Activated naive CD4-positive, alpha-beta T cell treated with anti-CD3 and anti-CD28 coated beads, Interleukin-2, amount 50 U/mL, for 24 hours (primary cell): ENCODE data around the gene ANO7.

Experiments used
- H3K27ac Mint-ChIP-seq: one replicate; pipeline ENCODE4 v1.8.0; 2021; ENCODE audit warnings: mild to moderate bottlenecking, mixed read lengths
- H3K27me3 Mint-ChIP-seq: one replicate; pipeline ENCODE4 v1.8.0; 2021; ENCODE audit warnings: mixed read lengths
- H3K36me3 Mint-ChIP-seq: one replicate; pipeline ENCODE4 v1.8.0; 2021; ENCODE audit warnings: mixed read lengths
- H3K4me1 Mint-ChIP-seq: one replicate; pipeline ENCODE4 v1.8.0; 2021; ENCODE audit warnings: mixed read lengths
- H3K4me3 Mint-ChIP-seq: one replicate; pipeline ENCODE4 v1.8.0; 2021; ENCODE audit warnings: mild to moderate bottlenecking, mixed read lengths
- H3K9me3 Mint-ChIP-seq: one replicate; pipeline ENCODE4 v1.8.0; 2021; ENCODE audit warnings: mixed read lengths

Gene ANO7

DNA sequence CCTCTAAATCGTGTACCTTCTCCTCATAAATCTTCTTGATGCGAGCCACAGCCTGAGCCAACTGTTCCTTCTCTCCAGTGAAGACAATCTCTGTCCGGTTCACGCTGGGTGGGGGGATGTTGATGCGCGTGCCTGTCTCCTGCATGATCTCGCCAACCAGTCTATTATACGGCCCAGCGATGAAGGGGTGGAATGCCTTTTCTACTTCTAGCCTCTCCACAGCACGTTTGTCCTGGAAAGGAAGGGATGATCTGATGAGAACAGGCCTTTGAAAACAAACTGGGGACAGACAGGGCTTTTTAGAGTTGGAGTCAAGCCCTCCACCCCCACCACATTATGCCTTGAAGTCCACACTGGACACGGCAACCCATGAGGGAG, 67.7 kb downstream of the ANO7 start:
- peaks cover 18% of the 10 kb centered on the region for H3K36me3 Mint-ChIP-seq
- H3K27me3 Mint-ChIP-seq = no peaks in the 10 kb centered on the region
- H3K4me3 Mint-ChIP-seq = no peak overlapping the region
- no peaks in the 10 kb centered on the region for H3K9me3 Mint-ChIP-seq
- H3K4me1 Mint-ChIP-seq = peaks cover 5% of the 10 kb centered on the region
- H3K27ac Mint-ChIP-seq = no peak overlapping the region

DNA sequence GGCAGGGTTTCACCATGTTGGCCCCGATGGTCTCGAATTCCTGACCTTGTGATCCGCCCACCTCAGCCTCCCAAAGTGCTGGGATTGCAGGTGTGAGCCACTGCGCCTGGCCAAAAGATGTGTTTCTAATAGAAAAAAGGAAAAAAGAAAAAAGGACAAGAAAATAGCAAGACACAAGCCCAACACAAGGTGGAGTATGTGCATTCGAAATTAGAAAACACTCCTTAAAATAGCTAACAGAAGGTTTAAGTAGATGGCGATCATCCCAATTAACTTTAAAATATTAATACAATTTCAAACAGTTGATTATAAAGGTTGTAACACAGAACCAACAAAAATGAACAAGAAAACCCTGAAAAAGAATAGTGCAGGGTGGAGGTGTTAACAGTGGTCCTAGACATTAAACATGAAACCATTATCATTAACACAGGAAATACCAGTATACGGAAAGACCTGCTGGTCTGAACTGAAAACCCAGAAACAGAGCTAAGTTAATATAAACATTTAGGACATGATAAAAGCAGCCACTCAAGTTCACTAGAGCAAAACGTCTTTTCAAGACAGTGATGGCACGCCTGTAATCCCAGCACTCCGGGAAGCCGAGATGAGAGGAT, 69.0 kb downstream of the ANO7 start:
- Mint-ChIP-seq H3K4me1 (peaks cover 5% of the 10 kb centered on the region), H3K36me3 (peaks cover 20% of the 10 kb centered on the region), H3K27ac (no peak overlapping the region), H3K9me3 (no peaks in the 10 kb centered on the region), H3K4me3 (no peak overlapping the region), H3K27me3 (no peaks in the 10 kb centered on the region)

DNA sequence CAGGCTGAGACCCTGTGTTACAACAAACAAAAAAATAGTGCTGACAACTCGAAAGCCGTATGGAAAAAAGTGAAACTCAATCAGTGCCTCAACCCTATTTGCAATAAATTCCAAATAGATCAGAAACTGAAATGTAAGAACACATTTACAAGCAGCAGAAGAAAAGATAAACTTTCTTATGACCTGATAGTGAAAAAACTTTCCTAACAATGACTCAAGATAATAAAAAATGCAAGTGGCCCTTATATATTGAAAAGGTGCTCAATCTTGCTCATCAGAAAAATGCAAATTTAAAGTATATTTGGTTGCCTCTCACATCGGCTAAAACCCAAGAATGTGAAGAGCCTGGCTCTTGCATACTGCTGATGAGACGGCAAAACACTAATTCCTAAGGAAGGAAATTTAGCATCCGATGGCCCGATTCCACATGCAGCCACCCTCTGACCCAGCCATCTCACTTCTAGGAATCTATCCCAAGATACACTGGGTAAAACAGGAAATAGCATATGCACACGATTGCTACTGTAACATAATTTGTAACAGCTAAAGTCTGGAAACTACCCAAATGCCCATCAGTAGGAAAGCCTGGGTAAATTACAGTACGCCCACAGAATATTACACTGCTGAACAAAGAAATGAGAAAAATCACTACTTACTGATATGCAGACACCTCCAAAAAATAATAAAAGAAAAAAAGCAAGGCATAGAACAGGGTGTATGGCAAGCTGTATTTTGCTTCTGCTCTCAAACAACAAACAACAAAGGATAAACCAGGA, 70.2 kb downstream of the ANO7 start:
- Mint-ChIP-seq H3K27ac (peak overlapping the region; percentile 8), H3K36me3 (peaks cover 24% of the 10 kb centered on the region), H3K27me3 (no peaks in the 10 kb centered on the region), H3K4me3 (no peak overlapping the region), H3K4me1 (peaks cover 5% of the 10 kb centered on the region), H3K9me3 (no peaks in the 10 kb centered on the region)

DNA sequence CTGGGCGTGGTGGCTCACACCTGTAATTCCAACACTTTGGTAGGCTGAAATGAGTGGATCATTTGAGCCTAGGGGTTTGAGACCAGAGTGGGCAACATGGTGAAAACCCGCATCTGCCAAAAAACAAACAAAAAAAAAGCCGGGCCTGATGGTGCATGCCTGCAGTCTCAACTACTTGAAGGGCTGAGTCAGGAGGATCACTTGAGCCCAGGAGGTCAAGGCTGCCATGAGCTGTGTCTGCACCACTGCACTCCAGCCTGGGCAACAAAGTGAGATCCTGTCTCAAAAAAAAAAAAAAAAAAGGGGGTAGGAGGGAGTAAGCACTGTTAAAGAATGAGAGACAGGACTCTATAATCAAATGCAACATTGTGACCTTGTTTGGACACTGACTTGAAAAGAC, 72.4 kb downstream of the ANO7 start:
- Mint-ChIP-seq H3K27me3 (no peaks in the 10 kb centered on the region), H3K36me3 (peaks cover 20% of the 10 kb centered on the region), H3K9me3 (no peaks in the 10 kb centered on the region), H3K4me1 (peaks cover 5% of the 10 kb centered on the region), H3K4me3 (no peak overlapping the region), H3K27ac (no peak overlapping the region)

DNA sequence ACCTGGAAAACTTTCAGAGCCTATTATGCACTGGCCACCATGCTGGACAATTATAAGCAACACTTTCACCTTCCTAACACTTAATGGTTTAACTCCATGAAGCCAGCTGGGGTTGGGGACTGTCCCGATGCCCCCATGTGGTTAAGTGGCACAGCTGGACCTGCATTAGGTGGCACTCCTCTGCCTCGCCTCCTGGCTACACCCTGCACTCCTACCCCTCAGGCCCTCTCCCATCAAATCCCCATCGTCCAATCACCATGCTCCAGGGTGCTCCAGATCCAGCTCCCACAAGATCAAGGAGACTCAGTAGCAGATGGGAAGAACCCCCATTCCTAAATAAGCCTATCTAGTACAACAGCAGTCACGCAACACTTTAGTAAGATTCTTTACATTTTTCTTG, 73.2 kb downstream of the ANO7 start:
- H3K27me3 Mint-ChIP-seq = no peaks in the 10 kb centered on the region
- H3K4me3 Mint-ChIP-seq = no peak overlapping the region
- H3K36me3 Mint-ChIP-seq = peaks cover 20% of the 10 kb centered on the region
- no peak overlapping the region for H3K27ac Mint-ChIP-seq
- H3K4me1 Mint-ChIP-seq = peaks cover 5% of the 10 kb centered on the region
- no peaks in the 10 kb centered on the region for H3K9me3 Mint-ChIP-seq

DNA sequence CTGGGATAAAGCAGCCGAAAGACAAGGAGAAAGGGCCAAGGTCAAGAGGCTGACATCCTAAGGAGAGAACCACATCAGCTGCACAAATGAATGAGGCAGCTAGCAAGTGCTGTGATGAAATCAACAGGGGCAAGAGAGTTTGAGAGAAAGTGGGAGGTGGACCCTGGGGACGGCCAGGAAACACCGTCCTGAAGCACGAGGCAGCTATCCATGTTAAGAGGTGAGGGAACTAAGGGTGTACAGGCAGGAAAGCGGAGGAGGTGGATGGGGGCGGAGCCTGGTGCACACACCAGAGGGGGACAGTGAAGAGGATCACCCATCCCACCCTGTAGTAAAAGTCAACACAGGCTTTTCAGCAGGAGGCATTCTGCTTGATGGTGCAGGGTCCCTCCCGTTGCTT, 74.6 kb downstream of the ANO7 start:
- H3K4me3 Mint-ChIP-seq = no peak overlapping the region

DNA sequence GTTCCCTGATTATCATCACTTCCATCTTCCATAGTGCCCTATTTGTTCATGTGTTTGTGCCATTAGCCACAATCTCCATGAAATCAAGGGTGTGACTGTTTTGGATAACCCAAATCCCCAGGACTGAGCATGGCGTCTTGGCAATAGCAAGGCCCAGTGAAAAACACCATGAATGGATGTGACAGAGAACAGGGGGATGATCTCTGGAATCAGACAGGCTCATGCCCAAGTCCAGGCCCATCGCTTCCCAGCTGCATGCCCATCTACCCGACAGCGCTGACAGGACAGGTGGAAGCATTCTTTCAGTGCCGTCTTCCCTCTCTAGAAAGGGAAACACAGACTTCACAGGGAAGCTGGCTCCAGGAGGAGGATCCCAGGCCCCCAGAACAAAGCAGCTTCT, 77.0 kb downstream of the ANO7 start:
- Mint-ChIP-seq H3K4me1 (peaks cover 25% of the 10 kb centered on the region), H3K27ac (no peak overlapping the region), H3K4me3 (no peak overlapping the region), H3K27me3 (no peaks in the 10 kb centered on the region), H3K36me3 (peaks cover 16% of the 10 kb centered on the region), H3K9me3 (no peaks in the 10 kb centered on the region)

More for the DNA sequence above, 74.6 kb downstream of the ANO7 start:
- H3K9me3 Mint-ChIP-seq = no peaks in the 10 kb centered on the region
- no peak overlapping the region for H3K27ac Mint-ChIP-seq
- H3K4me1 Mint-ChIP-seq = peaks cover 9% of the 10 kb centered on the region
- H3K27me3 Mint-ChIP-seq = no peaks in the 10 kb centered on the region
- H3K36me3 Mint-ChIP-seq = peaks cover 17% of the 10 kb centered on the region

DNA sequence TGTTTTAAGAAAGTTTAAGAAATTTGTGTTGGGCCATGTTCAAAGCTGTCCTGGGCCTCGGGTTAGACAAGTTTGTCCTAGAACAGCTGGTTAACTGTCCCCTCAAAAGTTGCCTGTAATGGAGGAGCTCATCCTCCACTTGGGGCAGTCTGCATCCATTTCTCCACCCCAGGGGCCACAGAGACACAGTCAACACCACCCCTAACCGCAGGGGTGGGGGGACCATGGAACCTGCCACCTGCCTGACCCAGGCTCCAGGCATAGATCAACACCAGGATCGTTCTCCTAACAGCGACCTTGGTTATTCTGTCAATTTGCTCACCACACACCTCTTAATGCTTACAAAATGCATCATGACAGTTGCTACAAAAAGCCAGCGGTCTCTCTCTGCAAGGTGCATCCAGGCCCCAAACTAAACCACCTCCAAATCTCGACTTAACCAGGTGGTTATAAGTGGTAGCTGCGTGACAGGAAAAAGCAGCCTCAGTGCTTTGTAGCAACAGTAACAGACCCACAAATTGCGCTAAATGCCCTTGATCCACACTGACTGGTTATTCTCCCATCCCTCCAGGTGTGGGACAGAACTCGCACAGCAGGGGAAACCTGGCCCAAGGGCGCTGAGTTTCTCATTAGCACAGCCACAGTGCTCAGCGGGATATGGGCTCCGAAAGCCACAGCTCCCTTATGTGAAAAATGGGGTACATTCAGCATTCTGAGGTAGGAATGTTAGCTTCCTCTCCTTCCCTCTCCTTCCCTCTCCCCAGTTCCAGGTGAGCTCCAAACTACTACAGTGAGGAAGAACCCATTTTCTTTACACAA, 79.0 kb downstream of the ANO7 start:
- H3K9me3 Mint-ChIP-seq = no peaks in the 10 kb centered on the region
- no peaks in the 10 kb centered on the region for H3K27me3 Mint-ChIP-seq
- H3K4me1 Mint-ChIP-seq = peaks cover 39% of the 10 kb centered on the region
- H3K27ac Mint-ChIP-seq = no peak overlapping the region
- H3K36me3 Mint-ChIP-seq = peaks cover 15% of the 10 kb centered on the region
- no peak overlapping the region for H3K4me3 Mint-ChIP-seq

DNA sequence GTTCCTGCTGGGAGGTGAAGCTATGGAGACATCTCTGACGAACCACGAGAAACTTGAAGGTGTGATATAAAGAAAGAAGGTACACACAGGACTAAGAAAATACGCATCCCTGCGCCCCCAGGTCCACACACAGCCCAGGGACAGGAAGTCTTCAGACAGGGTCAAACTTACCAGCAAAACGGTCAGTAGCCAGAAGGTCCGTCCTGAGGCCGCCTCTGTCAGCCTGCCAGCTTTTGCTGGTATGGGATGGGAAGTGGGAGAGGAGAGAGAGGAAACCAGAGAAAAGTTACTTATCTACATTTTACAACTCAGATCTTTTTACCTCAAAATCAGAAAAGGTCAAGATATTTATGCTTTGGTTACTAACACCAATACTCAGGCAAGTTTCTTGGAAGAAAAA, 79.8 kb downstream of the ANO7 start:
- Mint-ChIP-seq H3K9me3 (no peaks in the 10 kb centered on the region), H3K36me3 (peaks cover 7% of the 10 kb centered on the region), H3K27me3 (no peaks in the 10 kb centered on the region), H3K4me1 (peaks cover 44% of the 10 kb centered on the region), H3K4me3 (no peak overlapping the region), H3K27ac (no peak overlapping the region)

DNA sequence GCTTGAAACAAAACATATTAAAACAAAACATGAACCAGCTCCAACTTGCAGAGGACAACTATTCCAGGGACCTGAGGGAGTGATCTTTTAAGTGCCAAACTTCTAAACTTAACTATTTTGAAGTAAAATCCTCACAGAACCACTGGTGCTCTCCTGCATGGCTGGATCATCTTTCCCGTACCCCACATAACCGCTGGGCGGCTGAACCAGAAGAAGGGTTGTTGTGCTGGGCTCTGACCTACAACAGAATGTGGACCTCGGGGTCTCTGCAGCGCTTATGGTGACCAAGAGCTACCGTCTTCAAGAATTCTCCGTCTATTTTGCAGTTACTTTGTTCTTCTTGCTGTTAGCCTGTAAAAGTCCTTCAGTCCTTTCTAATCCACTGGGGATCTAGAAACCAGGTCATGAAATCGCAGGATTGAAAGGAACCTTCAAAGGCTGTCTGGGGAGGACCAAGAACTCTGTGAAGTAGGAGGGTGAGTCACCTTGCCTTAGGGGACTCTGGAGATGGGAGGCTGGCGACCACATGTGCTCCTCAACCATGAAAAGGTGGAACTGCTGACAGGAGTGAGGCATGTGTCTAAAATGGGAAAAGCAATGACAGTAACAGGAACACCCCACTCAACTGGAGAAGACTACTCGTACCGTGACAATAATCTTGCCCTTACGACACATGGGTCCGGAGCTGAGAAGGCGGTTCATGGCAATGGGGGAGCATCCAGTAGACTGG, 80.4 kb downstream of the ANO7 start:
- Mint-ChIP-seq H3K27me3 (no peaks in the 10 kb centered on the region), H3K27ac (peak overlapping the region; percentile 62), H3K9me3 (no peaks in the 10 kb centered on the region), H3K36me3 (peaks cover 6% of the 10 kb centered on the region), H3K4me3 (no peak overlapping the region), H3K4me1 (peaks cover 50% of the 10 kb centered on the region)

DNA sequence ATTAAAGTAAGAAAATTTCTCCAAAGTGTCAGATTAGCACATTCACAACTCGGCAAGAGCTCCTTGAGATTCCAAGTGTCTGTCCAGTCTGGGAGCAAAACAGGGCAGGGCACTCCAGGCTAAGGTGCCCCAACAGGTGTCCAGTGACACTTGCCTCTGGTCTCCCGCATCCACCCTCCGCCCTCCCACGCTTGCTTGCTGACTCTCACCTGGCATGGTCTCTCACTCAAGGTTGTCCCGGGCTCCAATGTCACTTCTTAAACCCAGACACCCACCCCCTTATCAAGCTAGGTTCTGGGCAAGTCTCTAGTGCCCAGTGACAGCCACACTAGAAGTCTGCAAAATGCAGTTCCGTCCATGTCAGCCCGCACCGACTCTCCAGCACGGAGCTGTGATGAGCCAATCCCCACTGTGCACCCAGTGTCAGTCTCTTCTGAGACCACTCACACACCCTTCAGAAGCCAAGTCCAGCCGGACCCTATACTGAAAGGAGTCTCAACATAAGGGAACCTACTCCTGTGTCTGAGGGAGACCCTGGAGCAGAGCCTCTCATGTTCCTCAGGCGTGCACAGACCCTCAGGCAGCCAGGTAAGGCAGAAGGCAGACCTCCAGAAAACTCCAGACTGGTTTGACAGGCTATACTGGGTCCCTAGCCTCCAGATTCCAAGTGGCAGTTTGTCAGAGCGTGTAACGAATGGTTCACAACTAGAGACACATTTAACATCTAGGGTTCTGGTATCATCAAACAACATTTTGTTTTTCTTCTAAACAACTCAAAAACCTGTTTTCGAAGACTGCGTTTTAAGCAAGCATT, 81.4 kb downstream of the ANO7 start:
- Mint-ChIP-seq H3K9me3 (no peaks in the 10 kb centered on the region), H3K27me3 (no peaks in the 10 kb centered on the region), H3K36me3 (peaks cover 7% of the 10 kb centered on the region), H3K4me3 (peak overlapping the region; percentile 95), H3K4me1 (peaks cover 59% of the 10 kb centered on the region), H3K27ac (peak overlapping the region; percentile 8)

DNA sequence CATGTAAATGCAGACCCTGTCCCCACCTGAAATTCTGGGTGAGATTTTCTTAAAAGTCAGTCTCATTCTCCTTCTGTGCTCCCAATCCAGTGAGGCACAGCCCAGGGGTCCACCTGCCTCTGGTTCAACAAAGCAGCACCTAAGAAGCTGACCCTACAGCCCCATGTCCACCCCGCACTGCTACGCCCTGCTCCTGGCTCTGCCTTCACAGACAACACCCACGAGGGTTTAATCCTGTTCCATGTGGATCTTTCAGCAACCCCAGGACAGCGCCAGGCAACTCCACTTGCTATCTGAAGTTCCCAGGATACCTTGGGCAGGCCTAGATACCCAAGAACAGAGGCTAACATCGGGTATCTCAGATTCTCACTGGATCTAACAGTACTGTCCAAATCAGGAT, 82.1 kb downstream of the ANO7 start:
- peak overlapping the region; percentile 95 for H3K4me3 Mint-ChIP-seq
- peaks cover 11% of the 10 kb centered on the region for H3K36me3 Mint-ChIP-seq
- H3K27ac Mint-ChIP-seq = no peak overlapping the region
- peaks cover 59% of the 10 kb centered on the region for H3K4me1 Mint-ChIP-seq
- H3K27me3 Mint-ChIP-seq = no peaks in the 10 kb centered on the region
- no peaks in the 10 kb centered on the region for H3K9me3 Mint-ChIP-seq

DNA sequence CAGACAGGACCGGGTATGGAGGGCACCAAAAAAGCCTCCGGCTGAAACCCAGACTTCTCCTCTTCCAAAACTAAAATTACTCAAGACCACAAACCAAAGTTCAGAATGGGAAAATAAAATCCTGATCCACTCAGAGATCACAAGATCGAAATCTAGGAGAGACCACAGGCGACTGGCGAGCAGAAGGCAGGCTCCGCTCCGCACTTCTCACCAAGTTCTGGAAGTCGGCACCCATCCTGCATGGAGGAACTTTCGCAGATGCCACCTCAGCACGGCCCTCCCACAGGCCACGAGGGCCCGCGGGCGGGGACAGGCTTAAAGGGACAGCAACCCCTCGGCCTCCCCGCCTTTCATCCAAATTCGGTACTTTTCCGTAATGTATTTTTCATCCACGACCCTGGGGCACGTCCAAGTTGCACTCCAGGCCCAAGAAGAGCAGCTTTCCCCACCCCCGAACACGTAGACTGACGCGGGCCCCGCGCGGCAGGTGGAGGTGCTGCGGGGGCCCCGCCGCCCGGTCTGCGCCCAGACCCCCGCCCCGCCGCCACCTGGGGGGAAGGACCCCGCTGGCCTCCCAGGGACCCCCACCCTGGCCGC, 83.3 kb downstream of the ANO7 start:
- Mint-ChIP-seq H3K36me3 (peaks cover 11% of the 10 kb centered on the region), H3K27me3 (no peaks in the 10 kb centered on the region), H3K9me3 (no peaks in the 10 kb centered on the region), H3K27ac (peak overlapping the region; percentile 89), H3K4me1 (peaks cover 59% of the 10 kb centered on the region), H3K4me3 (peak overlapping the region; percentile 95)

DNA sequence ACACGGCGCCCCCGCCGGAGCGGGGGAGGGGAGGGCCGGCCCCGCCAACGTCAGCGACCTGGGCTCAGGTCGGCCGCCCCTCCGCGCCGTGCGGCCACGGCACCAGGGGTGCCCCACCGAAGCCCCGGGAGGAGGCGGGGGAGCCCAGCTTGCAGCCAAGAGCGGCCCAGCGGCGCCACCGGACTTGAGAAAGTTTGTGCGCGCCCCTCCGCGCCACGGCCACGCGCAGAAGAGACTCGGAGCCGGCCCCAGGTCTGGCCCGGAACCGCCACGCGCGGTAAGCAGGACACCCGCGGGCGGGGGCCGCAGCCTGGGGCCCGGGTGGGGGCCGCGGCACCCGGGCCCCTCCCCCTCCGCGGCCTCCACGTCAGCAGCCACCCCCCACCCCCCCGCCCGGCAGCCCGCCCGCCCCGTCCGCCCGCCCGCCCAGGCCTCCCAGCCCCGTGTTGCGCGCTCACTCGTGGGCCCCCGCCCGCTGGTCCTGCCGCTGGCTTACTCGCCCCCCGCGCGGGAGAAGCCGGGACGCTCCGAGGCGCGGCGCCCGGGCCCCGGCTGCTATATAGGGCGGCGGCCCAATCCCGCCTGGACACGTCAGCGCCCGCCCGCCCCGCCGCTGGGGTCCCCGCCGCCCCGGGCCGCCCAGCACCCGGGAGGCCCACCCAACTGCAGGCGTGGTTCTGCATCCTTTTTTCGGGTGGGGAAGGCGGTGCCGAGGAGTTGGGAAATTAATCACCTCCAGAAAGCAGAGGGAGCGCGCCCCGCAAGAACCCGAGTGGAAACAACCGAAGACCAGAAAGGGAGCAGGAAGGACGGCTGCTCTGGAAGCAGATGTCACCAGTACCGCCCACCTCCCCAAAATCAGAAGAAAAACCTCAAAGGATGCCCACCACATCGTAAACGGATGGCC, 84.1 kb downstream of the ANO7 start:
- H3K4me1 Mint-ChIP-seq = peaks cover 65% of the 10 kb centered on the region
- H3K27me3 Mint-ChIP-seq = no peaks in the 10 kb centered on the region
- H3K36me3 Mint-ChIP-seq = peaks cover 11% of the 10 kb centered on the region
- H3K9me3 Mint-ChIP-seq = no peaks in the 10 kb centered on the region
- peak overlapping the region; percentile 83 for H3K27ac Mint-ChIP-seq
- H3K4me3 Mint-ChIP-seq = peak overlapping the region; percentile 82
